GM12878 (cell line): ENCODE measurements around the gene GGT7. TPM values are rescaled to one million over a fixed set of nuclear protein-coding genes. Genes with fewer than 3 reads are reported as not detected.

Source experiments
- BRCA1 ChIP-seq: IDR thresholded peaks from 2 replicates; pipeline ENCODE4 v1.6.1; 2011; ENCODE audit warnings: low read depth, low read length, improper control_type of control experiment
- CEBPB ChIP-seq, 2 experiments: fragments of 150-350 bp in 1 of 2; IDR thresholded peaks; 2 replicates each; pipeline ENCODE4 v1.6.1; 2012 to 2014; ENCODE audit warnings: low read depth in 2 of 2, low read length in 2 of 2, borderline replicate concordance in 1 of 2, inconsistent platforms in 1 of 2
- CREM ChIP-seq: IDR thresholded peaks from 2 replicates; pipeline ENCODE4 v1.6.1; 2014; ENCODE audit warnings: antibody characterized with exemption, low read depth
- EGR1 ChIP-seq, 2 experiments: IDR thresholded peaks; 1 replicate in 1 of 2; 2 replicates in 1 of 2; pipeline ENCODE4 v1.6.1; 2011 to 2012; ENCODE audit warnings: low read depth in 2 of 2, low read length in 2 of 2, borderline replicate concordance in 1 of 2, mild to moderate bottlenecking in 1 of 2, moderate library complexity in 1 of 2
- ESRRA ChIP-seq: IDR thresholded peaks from 2 replicates; pipeline ENCODE4 v1.6.1; 2012; ENCODE audit warnings: mild to moderate bottlenecking, low read length, improper control_type of control experiment
- HCFC1 ChIP-seq: fragments of 150-350 bp; IDR thresholded peaks from 2 replicates; pipeline ENCODE4 v1.6.1; 2014; ENCODE audit warnings: low read length
- HDGF ChIP-seq: fragments of 450-650 bp; IDR thresholded peaks from 2 replicates; pipeline ENCODE4 v1.6.1; 2016; ENCODE audit warnings: antibody characterized with exemption
- IKZF1 ChIP-seq: fragments of 450-650 bp; conservative IDR thresholded peaks from 2 replicates; pipeline ENCODE4 v1.6.1; 2017; ENCODE audit warnings: antibody characterized with exemption, mild to moderate bottlenecking
- KLF5 ChIP-seq: fragments of 450-650 bp; IDR thresholded peaks from 2 replicates; pipeline ENCODE4 v1.6.1; 2014; ENCODE audit warnings: mild to moderate bottlenecking; ENCODE audit not compliant: partially characterized antibody
- MEF2B ChIP-seq: fragments of 450-650 bp; IDR thresholded peaks from 2 replicates; pipeline ENCODE4 v1.6.1; 2018; ENCODE audit warnings: mild to moderate bottlenecking, moderate library complexity; ENCODE audit not compliant: partially characterized antibody, poor library complexity, severe bottlenecking
- PAX5 ChIP-seq: IDR thresholded peaks from 2 replicates; pipeline ENCODE4 v1.6.1; 2011; ENCODE audit warnings: low read depth, low read length, borderline replicate concordance
- PML ChIP-seq: IDR thresholded peaks from 2 replicates; pipeline ENCODE4 v1.6.1; 2012; ENCODE audit warnings: low read length, inconsistent platforms
- POLR2AphosphoS5 ChIP-seq: IDR thresholded peaks from 2 replicates; pipeline ENCODE4 v1.6.1; 2011; ENCODE audit warnings: mild to moderate bottlenecking, low read length, inconsistent platforms
- SIN3A ChIP-seq: IDR thresholded peaks from 2 replicates; pipeline ENCODE4 v1.6.1; 2012; ENCODE audit warnings: low read depth, low read length, improper control_type of control experiment
- SMAD1 ChIP-seq: fragments of 450-650 bp; IDR thresholded peaks from 2 replicates; pipeline ENCODE4 v1.6.1; 2018; ENCODE audit warnings: mild to moderate bottlenecking, low read depth; ENCODE audit not compliant: partially characterized antibody
- STAT3 ChIP-seq: IDR thresholded peaks from 2 replicates; pipeline ENCODE4 v1.6.1; 2011; ENCODE audit warnings: low read depth, low read length, improper control_type of control experiment
- TCF7 ChIP-seq: IDR thresholded peaks from 2 replicates; pipeline ENCODE4 v1.6.1; 2014; ENCODE audit warnings: antibody characterized with exemption, borderline replicate concordance
- USF2 ChIP-seq: IDR thresholded peaks from 2 replicates; pipeline ENCODE4 v1.6.1; 2011; ENCODE audit warnings: low read depth, low read length, improper control_type of control experiment, borderline replicate concordance
- YY1 ChIP-seq: IDR thresholded peaks from 2 replicates; pipeline ENCODE4 v1.6.1; 2011; ENCODE audit warnings: low read depth, mild to moderate bottlenecking, low read length
- polyA plus RNA-seq, 11 experiments: library from polyadenylated mRNA; depleted of rRNA in 4 of 11; unstranded in 6 of 11; stranded (reverse) in 5 of 11; fragments of >200 nt; fragmentation: Nextera tagmentation in 4 of 11; fragmentation: Illumina TruSeq in 1 of 11; extraction: Ambion mirVana in 4 of 11; extraction: Trizol in 1 of 11; gene quantifications; 1 replicate in 1 of 11; 2 replicates in 10 of 11; pipeline versions ENCODE4 v1.2.1 to v1.2.3, GENCODE V29; 2011 to 2016; ENCODE audit warnings: inconsistent platforms in 2 of 11, missing spikeins in 2 of 11, low read depth in 1 of 11
- total RNA-seq, 4 experiments: library from RNA; depleted of rRNA in 3 of 4; stranded (reverse); fragments of >200 nt in 3 of 4; fragmentation: Illumina TruSeq in 1 of 4; extraction: Trizol in 1 of 4; gene quantifications; 2 replicates each; pipeline versions ENCODE4 v1.2.1 to v1.2.3, GENCODE V29; 2013 to 2021
- TF ChIP-seq, protein P1 (sequence below): IDR thresholded peaks from 2 replicates; pipeline ENCODE4 v1.6.1; 2011; ENCODE audit warnings: low read depth, mild to moderate bottlenecking, low read length, moderate library complexity, borderline replicate concordance; ENCODE audit errors: extremely low read depth
- TF ChIP-seq, protein P2 (sequence below): fragments of 450-650 bp; IDR thresholded peaks from 2 replicates; pipeline ENCODE4 v1.6.1; 2017; ENCODE audit warnings: mild to moderate bottlenecking, moderate library complexity
- TF ChIP-seq, protein P3 (sequence below): IDR thresholded peaks from 2 replicates; pipeline ENCODE4 v1.6.1; 2012; ENCODE audit warnings: low read depth, low read length, improper control_type of control experiment

GGT7 gene
- total and polyA plus RNA-seq, 10 of the 15 experiments (the other 5 are each of a cell fraction or from before 2014, with no cell fraction given), result 0.02 to 14.7 (median 5.3) TPM

GRCh38 chr20:34825530-34826362 is 46.9 kb downstream of the GGT7 start, which contains the start of gene NCOA6 (continued):
- TF ChIP-seq PML (no peak), ESRRA (no peak), CREM (no peak), POLR2AphosphoS5 (0 out of 2 replicates have a peak, but pooled peaks have one; percentile 49), BRCA1 (no peak), HCFC1 (no peak), STAT3 (no peak), SIN3A (no peak), HDGF (no peak), SMAD1 (no peak), CEBPB (IDR thresholded peaks at IDR 0.05; ENCODE audit: borderline replicate concordance in 1 of 2, low read depth in 2 of 2, low read length in 2 of 2) (no peak), PAX5 (no peak), KLF5 (no peak), EGR1 (IDR thresholded peaks at IDR 0.05; ENCODE audit: borderline replicate concordance in 1 of 2, low read depth in 2 of 2, low read length in 2 of 2) (peak in 1 of 2 experiments; percentile 16; a peak in 2 of 3 replicates), MEF2B (no peak), USF2 (peak; percentile 87), TCF7 (no peak; the same call in 1 of the 2 replicates), IKZF1 (no peak), YY1 (no peak)
- TF ChIP-seq, protein P1, sequence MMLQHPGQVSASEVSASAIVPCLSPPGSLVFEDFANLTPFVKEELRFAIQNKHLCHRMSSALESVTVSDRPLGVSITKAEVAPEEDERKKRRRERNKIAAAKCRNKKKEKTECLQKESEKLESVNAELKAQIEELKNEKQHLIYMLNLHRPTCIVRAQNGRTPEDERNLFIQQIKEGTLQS, result peak; percentile 51; the same call in 1 of the 2 replicates
- TF ChIP-seq, protein P2, sequence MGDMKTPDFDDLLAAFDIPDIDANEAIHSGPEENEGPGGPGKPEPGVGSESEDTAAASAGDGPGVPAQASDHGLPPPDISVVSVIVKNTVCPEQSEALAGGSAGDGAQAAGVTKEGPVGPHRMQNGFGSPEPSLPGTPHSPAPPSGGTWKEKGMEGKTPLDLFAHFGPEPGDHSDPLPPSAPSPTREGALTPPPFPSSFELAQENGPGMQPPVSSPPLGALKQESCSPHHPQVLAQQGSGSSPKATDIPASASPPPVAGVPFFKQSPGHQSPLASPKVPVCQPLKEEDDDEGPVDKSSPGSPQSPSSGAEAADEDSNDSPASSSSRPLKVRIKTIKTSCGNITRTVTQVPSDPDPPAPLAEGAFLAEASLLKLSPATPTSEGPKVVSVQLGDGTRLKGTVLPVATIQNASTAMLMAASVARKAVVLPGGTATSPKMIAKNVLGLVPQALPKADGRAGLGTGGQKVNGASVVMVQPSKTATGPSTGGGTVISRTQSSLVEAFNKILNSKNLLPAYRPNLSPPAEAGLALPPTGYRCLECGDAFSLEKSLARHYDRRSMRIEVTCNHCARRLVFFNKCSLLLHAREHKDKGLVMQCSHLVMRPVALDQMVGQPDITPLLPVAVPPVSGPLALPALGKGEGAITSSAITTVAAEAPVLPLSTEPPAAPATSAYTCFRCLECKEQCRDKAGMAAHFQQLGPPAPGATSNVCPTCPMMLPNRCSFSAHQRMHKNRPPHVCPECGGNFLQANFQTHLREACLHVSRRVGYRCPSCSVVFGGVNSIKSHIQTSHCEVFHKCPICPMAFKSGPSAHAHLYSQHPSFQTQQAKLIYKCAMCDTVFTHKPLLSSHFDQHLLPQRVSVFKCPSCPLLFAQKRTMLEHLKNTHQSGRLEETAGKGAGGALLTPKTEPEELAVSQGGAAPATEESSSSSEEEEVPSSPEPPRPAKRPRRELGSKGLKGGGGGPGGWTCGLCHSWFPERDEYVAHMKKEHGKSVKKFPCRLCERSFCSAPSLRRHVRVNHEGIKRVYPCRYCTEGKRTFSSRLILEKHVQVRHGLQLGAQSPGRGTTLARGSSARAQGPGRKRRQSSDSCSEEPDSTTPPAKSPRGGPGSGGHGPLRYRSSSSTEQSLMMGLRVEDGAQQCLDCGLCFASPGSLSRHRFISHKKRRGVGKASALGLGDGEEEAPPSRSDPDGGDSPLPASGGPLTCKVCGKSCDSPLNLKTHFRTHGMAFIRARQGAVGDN, result no peak
- TF ChIP-seq, protein P3, sequence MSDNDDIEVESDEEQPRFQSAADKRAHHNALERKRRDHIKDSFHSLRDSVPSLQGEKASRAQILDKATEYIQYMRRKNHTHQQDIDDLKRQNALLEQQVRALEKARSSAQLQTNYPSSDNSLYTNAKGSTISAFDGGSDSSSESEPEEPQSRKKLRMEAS, result peak; percentile 84; the same call in 1 of the 2 replicates
